ENCODE results near the gene ZNF467. TPM values are rescaled to one million over a fixed set of nuclear protein-coding genes. Genes with fewer than 3 reads are reported as not detected.

ZNF467 gene
- polyA plus RNA-seq, 1 experiment: 0.14 TPM

DNA sequence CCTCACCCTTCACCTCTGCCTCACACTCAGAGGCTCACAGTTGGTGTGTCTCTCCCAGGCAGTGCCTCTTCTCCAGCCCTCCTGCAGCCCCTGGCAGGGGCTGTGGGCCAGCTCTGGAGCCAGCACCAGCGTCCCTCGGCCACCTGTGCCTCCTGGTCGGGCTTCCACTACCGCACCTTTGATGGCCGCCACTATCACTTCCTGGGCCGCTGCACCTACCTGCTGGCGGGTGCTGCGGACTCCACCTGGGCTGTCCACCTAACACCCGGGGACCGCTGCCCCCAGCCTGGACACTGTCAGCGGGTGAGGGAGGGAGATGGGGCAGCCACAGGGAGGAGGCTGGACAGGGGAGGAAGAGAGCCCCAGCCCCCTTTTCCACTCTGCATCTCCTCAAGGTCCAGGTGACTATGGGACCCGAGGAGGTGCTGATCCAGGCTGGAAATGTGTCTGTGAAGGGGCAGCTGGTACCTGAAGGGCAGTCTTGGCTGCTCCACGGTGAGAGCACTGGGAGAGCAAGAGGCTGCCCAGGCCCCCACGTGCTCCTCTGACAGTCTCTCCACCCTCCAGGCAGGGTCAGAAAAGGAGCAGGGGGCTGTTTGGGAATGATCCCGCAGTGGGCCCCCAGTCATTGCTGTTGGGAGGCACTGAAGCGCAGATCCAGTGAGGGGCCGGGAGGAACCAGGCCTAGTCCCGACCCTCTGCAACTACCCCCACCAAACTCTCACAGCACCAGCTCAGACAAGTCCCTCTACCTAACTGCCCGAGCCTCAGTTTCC is 4.4 kb upstream of the ZNF467 start:
- DNase-seq (ENCODE audit: low read depth, low spot score): no peak
- Histone ChIP-seq H3K4me3 (ENCODE audit: low read depth, low read length) (no peak overlapping the region), H3K9me3 (ENCODE audit: control insufficient read depth, insufficient read depth, low read length) (no peaks in the 10 kb centered on the region), H3K27me3 (ENCODE audit: control insufficient read depth, insufficient read depth, low read length) (peaks cover 31% of the 10 kb centered on the region), H3K27ac (ENCODE audit: low read depth, low read length) (no peak overlapping the region)
- TF ChIP-seq, protein P1, sequence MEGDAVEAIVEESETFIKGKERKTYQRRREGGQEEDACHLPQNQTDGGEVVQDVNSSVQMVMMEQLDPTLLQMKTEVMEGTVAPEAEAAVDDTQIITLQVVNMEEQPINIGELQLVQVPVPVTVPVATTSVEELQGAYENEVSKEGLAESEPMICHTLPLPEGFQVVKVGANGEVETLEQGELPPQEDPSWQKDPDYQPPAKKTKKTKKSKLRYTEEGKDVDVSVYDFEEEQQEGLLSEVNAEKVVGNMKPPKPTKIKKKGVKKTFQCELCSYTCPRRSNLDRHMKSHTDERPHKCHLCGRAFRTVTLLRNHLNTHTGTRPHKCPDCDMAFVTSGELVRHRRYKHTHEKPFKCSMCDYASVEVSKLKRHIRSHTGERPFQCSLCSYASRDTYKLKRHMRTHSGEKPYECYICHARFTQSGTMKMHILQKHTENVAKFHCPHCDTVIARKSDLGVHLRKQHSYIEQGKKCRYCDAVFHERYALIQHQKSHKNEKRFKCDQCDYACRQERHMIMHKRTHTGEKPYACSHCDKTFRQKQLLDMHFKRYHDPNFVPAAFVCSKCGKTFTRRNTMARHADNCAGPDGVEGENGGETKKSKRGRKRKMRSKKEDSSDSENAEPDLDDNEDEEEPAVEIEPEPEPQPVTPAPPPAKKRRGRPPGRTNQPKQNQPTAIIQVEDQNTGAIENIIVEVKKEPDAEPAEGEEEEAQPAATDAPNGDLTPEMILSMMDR (IDR thresholded peaks at IDR 0.05; ENCODE audit: low read depth, low read length): no peak
- POLR2A ChIA-PET: interaction anchor here (0.6 kb wide), 1 partner anchor 1262 kb away, joined by 3 read pairs; no protein-coding TSS in a partner anchor
- CTCF ChIA-PET: no interaction called here

- TF ChIP-seq, protein P1 (IDR thresholded peaks at IDR 0.05; ENCODE audit: low read depth, low read length): no peak
- CTCF ChIA-PET: no interaction called here
- H3K27me3 ChIP-seq (ENCODE audit: control insufficient read depth, insufficient read depth, low read length): peaks cover 33% of the 10 kb centered on the region
These were observed 3.5 kb upstream of the ZNF467 start for GRCh38 chr7:149776848-149777407.

DNA sequence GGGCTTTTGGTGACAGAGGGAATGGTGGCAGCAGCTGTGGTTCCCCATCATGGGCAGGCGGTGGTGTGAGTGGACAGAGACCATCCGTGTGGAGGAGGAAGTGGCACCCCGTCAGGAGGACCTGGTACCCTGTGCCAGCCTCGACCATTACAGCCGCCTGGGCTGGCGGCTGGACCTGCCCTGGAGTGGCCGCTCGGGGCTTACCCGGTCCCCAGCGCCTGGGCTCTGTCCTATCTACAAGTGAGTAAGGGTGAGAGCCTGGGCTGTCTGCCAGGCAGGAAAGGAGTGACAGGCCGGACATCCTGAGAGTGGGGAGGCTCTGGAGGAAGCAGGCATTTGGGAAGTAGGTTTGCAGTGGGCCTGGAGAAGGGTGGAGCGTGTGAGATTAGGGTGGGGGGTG is 2.9 kb upstream of the ZNF467 start:
- Histone ChIP-seq H3K9me3 (ENCODE audit: control insufficient read depth, insufficient read depth, low read length) (no peaks in the 10 kb centered on the region), H3K4me3 (ENCODE audit: low read depth, low read length) (no peak overlapping the region), H3K27me3 (ENCODE audit: control insufficient read depth, insufficient read depth, low read length) (peaks cover 33% of the 10 kb centered on the region), H3K27ac (ENCODE audit: low read depth, low read length) (no peak overlapping the region)
- TF ChIP-seq, protein P1 (IDR thresholded peaks at IDR 0.05; ENCODE audit: low read depth, low read length): no peak
- POLR2A ChIA-PET: interaction anchor here (0.6 kb wide), 1 partner anchor 449 kb away, joined by 6 read pairs; no protein-coding TSS in a partner anchor
- no peak for DNase-seq (ENCODE audit: low read depth, low spot score)
- CTCF ChIA-PET: no interaction called here

More at GRCh38 chr7:149776848-149777407, 3.5 kb upstream of the ZNF467 start:
- Histone ChIP-seq H3K4me3 (ENCODE audit: low read depth, low read length) (no peak overlapping the region), H3K27ac (ENCODE audit: low read depth, low read length) (no peak overlapping the region), H3K9me3 (ENCODE audit: control insufficient read depth, insufficient read depth, low read length) (no peaks in the 10 kb centered on the region)
- no peak for DNase-seq (ENCODE audit: low read depth, low spot score)
- POLR2A ChIA-PET: no interaction called here

GRCh38 chr7:149775176-149775556 is 1.8 kb upstream of the ZNF467 start:
- TF ChIP-seq, protein P1 (IDR thresholded peaks at IDR 0.05; ENCODE audit: low read depth, low read length): no peak
- Histone ChIP-seq H3K27me3 (ENCODE audit: control insufficient read depth, insufficient read depth, low read length) (peaks cover 33% of the 10 kb centered on the region), H3K9me3 (ENCODE audit: control insufficient read depth, insufficient read depth, low read length) (no peaks in the 10 kb centered on the region), H3K27ac (ENCODE audit: low read depth, low read length) (no peak overlapping the region), H3K4me3 (ENCODE audit: low read depth, low read length) (no peak overlapping the region)
- DNase-seq (ENCODE audit: low read depth, low spot score): no peak
- ChIA-PET POLR2A (no interaction called here), CTCF (no interaction called here)
